Measurements from ENCODE around the gene ACTG1. TPM values are rescaled to one million over a fixed set of nuclear protein-coding genes. Genes with fewer than 3 reads are reported as not detected.

The ACTG1 gene
- 1,000 to 10,000 TPM; 3,767 to 4,413 TPM for total RNA-seq
- long read RNA-seq, transcript ACTG1-212 (4 exons, 1,698 nt), result minor isoform, 161 of 3,158 reads
- long read RNA-seq, transcript ACTG1-214 (7 exons, 1,720 nt), result minor isoform, 809 of 3,158 reads
- long read RNA-seq, transcript ACTG1-207 (3 exons, 1,678 nt), result minor isoform, 99 of 3,158 reads
- long read RNA-seq, transcript ACTG1-206 (6 exons, 1,919 nt), result major isoform, 1,572 of 3,158 reads
- long read RNA-seq, partial matches to known transcripts, result 350 of 3,158 reads
- long read RNA-seq, other reads (novel, unspliced or antisense), result 89 of 3,158 reads

- DNase-seq (peak; percentile 93), ATAC-seq (peak; percentile 48)
- intact Hi-C loops (cut with DNase I, micrococcal nuclease), result no loop called here
Measured at GRCh38 chr17:81512562-81513371, at the start of gene ACTG1. ACTG1 (minus strand) TSS chr17:81512799; CDS start chr17:81512354, 445 bp downstream.

DNA sequence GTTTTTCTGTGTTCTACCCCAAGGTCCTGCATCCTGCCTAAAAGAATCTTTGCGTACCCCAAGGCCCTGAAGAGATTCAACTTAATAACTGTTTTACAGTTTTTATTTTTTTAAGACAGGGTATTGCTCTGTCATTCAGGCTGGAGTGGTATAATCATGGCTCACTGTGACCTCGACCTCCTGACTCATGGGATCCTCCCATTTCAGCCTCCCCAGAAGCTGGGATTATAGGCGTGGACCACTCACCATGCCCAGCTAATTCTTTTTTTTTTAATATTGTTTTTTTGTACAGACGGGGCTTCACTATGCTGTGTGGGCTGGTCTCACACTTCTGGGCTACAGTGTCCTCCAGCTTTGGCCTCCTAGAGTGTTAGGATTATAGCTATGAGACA is 48.9 kb upstream of the ACTG1 start:
- DNase-seq (no peak), ATAC-seq (no peak)
- intact Hi-C loops (cut with DNase I, micrococcal nuclease), result no loop called here

GRCh38 chr17:81558941-81559806 is 46.6 kb upstream of the ACTG1 start:
- DNase-seq, result no peak
- intact Hi-C loops (cut with DNase I, micrococcal nuclease), result no loop called here
- peak; percentile 20 for ATAC-seq

DNA sequence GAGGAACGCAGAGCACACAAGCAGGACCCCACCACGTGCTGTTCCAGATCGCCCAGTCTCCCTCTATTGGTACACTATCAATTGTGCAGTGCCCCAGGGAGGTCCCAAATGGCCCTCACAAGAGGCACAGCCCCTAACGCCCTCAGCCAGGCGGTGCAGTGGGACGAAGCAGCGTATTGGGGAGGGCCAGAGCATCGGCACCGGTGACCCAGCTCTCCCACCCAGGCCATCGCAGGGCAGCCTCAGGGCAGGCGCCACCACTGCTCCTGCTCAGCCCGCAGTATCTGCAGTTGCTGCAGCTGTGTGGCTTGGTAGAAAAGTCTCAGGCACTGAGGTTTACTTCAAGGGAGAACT is 45.5 kb upstream of the ACTG1 start:
- no peak for DNase-seq
- no peak for ATAC-seq

DNA sequence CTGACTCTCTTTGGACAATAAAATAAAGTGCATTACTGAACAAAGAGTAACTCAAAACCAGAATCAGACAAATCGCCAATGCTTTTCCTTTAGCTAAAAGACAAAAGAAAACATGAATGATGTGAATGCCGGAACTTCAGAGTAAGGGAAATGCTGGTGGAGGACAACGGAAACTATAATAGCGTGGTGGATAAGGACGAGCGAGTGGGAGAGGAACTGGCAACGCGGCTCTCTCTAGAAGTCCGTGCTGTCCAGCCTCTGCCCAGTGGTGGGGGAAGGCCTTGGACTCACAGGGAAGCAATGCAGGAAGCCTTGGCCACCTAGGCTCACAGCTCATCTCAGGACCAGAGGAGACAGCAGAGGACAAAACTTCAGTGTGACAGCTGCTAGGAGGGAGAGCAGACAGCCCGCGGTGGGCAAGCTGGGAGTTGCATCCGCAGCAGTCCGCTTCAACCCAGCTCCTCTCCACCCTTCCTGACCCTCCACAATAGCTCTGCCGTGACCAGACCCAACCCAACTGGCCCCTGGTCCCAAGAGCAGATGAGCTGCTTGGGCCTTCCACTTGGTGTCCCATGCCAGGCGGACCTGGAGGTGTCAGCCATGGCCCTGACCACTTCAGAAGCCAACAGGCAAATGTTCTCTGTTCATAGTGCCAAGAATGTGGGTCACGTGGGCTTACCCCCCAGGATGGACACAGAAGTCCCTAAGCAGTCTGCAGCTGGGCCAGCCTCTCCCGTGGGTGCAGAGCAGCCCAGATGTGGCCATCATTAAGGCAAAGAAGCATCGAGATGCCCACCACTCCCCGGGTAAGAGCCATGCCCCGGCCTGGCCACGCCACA is 44.9 kb upstream of the ACTG1 start:
- DNase-seq (no peak), ATAC-seq (no peak)
- intact Hi-C loops (cut with DNase I, micrococcal nuclease), result no loop called here

More for the DNA sequence above, 45.5 kb upstream of the ACTG1 start:
- intact Hi-C loops (cut with DNase I, micrococcal nuclease), result no loop called here

- intact Hi-C loops (cut with DNase I, micrococcal nuclease), result no loop called here
- ATAC-seq, result peak; percentile 35
- peak; percentile 48 to 58 for DNase-seq
Measured at GRCh38 chr17:81556863-81557262, 44.3 kb upstream of the ACTG1 start.

DNA sequence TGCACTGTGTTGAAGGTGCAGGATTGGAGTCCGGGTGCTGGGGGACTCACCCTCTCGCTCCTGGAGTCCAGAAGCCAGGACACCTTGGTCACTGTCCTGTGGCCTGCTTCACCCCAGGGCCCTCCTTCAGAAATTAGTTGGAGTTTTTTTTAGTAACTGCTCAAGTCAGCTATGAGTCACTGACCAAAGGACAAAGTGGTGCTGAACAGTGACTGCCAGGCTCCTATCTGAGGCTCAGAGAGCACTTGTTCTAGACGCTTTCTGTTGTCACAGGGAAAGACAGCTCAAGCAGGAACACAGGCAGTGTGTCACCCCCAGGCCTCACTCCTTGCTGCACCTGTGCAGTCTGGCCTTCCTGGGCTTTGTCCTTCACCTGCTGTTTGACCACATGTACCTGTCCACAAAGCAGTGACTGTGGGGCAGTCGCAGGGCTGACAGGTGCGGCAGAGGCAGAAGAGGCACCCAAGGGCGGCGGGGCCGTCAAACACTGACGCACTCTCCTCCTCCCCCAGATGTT is 43.6 kb upstream of the ACTG1 start:
- DNase-seq (no peak), ATAC-seq (peak; percentile 34)
- intact Hi-C loops (cut with DNase I, micrococcal nuclease), result no loop called here

DNA sequence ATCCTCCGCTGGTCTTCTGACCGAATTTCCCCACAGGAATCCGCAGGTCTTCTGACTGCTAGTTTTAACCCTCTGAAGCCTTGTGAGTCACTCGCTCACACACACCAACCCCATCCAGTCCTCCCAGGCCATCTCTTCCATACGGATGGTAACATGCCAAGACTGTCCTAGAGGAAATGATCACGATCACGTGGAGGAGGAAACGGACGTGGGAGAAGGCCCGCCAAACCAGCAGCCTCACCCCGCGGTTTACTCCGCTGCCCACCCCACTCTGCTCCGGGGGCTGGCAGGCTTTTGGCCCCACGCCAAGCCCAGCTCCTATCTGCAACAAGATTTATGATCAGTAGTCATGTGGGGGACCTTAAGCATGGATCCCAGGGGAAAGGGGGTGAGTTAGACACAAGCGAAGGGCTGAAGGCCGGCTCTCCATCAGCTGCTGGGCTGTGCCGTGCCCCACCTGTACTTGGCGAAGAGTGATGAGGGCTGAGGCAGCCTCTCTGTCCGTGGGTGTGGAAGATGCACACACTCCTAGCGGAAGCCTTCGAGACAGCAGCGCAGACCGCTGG is 41.1 kb upstream of the ACTG1 start:
- peak in 1 of 2 donors; percentile 38 for DNase-seq
- intact Hi-C loops (cut with DNase I, micrococcal nuclease), result no loop called here
- no peak for ATAC-seq

DNA sequence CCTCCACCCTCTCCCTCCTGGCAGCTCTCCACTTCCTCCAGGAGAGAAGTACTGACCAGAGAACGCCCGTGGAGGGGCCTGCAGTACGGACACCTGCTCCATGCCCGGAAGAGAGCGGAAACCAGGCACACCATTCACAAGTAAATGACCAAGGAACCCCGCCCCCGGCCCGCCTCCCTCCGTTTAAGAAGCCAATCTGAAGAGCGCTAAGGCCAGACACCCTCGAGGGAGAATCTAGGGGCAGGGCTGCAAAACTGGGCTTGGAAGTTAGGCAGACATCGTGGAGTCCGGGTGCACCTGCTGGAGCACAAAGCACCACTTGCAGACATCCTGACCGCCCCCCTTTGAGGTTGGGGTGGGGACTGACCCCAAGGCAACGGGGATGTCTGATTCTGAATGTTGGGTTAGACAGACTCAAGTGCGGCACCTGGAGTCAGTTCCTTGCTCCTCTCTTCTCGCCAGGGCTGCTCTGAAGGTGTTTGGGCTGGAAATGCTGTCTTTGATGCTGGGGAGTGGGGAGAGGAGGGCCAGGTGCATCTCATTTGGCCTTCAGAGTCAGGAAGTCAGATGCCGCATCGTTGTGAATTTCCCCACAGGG is 40.5 kb upstream of the ACTG1 start:
- DNase-seq (peak; percentile 86 to 89), ATAC-seq (peak; percentile 68)
- intact Hi-C loops (cut with DNase I, micrococcal nuclease), result no loop called here

DNA sequence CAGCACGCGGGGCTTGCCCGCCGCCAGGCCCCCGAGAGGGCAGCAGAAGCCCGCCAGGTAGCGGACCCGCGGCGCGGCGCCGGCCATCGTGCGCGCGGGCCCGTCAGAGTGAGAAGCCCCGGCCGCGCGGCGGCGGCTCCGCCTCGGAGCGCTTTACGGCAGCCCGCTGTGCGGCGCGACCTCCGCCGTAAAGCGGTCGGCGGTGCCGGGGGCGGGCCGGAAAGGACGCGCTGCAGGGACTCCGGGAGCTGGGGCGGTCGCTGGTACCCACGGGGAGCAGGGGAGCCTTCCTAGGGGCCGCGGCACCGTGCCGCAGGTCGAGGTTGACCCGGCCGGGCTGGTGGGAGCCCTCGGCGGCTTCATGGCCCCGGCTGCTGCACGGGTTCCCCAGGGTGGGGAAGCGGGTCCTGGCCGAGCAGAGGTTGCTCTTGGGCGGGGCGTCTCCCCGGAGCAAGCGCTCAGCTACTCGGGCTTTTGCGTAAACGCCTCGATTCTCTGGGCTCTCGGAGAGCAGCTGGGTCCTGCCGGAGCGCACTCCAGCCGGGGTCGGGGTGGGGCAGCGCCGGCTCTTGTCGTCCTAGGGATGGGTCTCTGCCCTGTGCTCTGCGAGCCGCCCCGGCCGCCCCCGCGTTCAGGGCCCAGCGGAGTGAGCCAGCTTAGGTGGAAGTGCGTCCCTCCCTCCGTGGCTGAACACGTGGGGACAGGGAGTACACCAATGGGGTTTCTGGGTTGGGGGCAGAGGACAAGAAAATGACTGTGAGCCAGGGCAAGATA is 39.8 kb upstream of the ACTG1 start, which contains the start of gene FAAP100:
TSS of gene FAAP100 (minus strand) at position 110 of the 774 bp plus-strand sequence. CDS start at position 87, 23 bp downstream.
- ATAC-seq, result peak; percentile 73
- intact Hi-C loops (cut with DNase I, micrococcal nuclease), result no loop called here
- peak; percentile 66 to 84 for DNase-seq

DNA sequence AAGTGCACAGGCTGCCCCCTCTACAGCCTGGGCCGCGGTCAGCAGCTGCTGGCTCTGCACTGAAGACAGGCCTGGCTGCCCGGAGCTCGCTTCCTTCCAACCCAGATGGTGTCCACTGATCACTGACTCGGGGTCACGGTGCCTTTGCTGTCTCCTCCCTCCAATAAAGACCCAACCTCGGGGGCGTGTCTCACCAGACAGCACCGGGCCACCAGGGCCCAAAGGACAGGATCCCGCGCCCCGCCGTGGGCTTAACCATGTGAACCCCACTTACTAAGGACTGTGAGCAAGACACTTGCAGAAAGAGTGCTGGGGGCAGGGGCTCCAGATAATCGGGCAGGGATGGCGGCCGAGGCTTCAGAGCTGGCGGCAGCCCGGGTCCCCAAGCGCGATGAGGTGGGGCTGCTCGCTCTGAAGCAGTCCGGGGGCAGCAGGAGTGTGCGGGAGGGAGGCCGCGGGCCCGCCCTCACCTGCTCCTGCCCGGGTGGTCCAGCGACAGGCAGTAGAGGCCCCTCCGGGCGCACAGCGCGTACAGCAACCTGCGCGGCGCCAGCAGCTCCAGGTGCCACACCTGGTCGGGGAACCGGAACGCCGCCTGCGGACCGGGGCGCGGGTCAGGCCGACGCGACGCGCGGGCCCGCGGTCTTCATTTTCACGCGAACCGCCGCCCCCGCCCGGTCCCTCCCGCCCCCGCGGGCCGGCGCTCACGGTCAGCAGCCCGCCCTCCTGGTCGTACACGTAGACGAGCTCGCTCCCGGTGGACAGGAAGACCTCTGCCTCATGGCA is 39.1 kb upstream of the ACTG1 start:
- peak; percentile 28 for ATAC-seq
- intact Hi-C loops (cut with DNase I, micrococcal nuclease), result no loop called here
- DNase-seq, result peak; percentile 65 to 66

DNA sequence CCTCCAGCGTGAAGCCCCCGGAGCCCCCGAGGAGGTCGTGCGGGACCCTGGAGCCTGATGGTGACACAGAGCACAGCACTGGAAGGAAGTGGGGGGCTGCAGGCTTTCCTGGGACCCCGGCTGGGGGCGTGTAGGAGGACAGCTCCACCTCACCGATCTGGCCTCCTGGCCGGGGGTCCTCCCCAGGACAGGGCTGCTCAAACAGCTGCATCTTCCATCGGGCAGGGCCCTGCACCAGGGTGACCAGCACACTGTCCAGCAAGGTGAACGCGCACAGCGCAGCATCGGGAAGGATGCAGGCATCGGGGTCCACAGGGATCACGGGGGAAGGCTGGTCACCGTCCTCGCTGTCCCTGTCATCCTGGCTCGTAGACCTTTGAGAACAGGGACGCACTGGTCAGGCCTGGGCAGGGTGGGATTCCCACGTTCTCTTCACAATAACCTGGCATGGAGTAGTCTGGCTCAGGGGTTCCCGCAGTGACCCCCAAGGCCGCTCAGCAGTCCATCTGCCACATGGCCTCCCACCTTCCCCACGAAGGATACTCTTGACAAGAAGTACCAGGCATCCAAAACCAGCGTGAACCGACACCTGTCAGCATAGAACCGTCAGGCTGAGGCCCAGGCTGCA is 38.3 kb upstream of the ACTG1 start:
- DNase-seq (no peak), ATAC-seq (no peak)
- intact Hi-C loops (cut with DNase I, micrococcal nuclease), result no loop called here

GRCh38 chr17:81550285-81550684 is 37.7 kb upstream of the ACTG1 start:
- intact Hi-C loops (cut with DNase I, micrococcal nuclease), result no loop called here
- ATAC-seq, result no peak
- no peak for DNase-seq

- DNase-seq, result no peak
- ATAC-seq, result no peak
- intact Hi-C loops (cut with DNase I, micrococcal nuclease), result no loop called here
Measured at GRCh38 chr17:81549826-81550225, 37.2 kb upstream of the ACTG1 start.

GRCh38 chr17:81549031-81549557 is 36.5 kb upstream of the ACTG1 start:
- DNase-seq (no peak), ATAC-seq (no peak)
- intact Hi-C loops (cut with DNase I, micrococcal nuclease), result no loop called here

Measured in left colon (tissue), 2 donors.